Kidney epithelial cell (primary cell): Measurements from ENCODE around the gene PPP3R1. TPM values are rescaled to one million over a fixed set of nuclear protein-coding genes. Genes with fewer than 3 reads are reported as not detected.
A peak's percentile ranks its signal among the peaks of the same experiment; 100 is the strongest.

ENCODE experiments used
- DNase-seq: peaks from one replicate; pipeline ENCODE4 v3.0.0-alpha.2; 2010; ENCODE audit warnings: low read depth
- H3K27me3 ChIP-seq: 2 replicates; pipeline ENCODE4 v1.6.0; 2011; ENCODE audit warnings: low read length; ENCODE audit not compliant: control insufficient read depth, insufficient read depth
- H3K36me3 ChIP-seq: 2 replicates; pipeline ENCODE4 v1.5.1; 2011; ENCODE audit warnings: low read length; ENCODE audit not compliant: control insufficient read depth, insufficient read depth
- H3K4me3 ChIP-seq: 2 replicates; pipeline ENCODE4 v1.5.1; 2011; ENCODE audit warnings: low read depth, mild to moderate bottlenecking, control low read depth, low read length
- CTCF ChIP-seq: IDR thresholded peaks from 2 replicates; pipeline ENCODE4 v1.5.1; 2011; ENCODE audit warnings: mild to moderate bottlenecking, moderate library complexity, low read length, control low read depth, inconsistent platforms; ENCODE audit not compliant: insufficient read depth, poor library complexity, severe bottlenecking
- total RNA-seq: library from RNA; depleted of rRNA; stranded (reverse); fragments of >200 nt; gene quantifications from 2 replicates; pipeline ENCODE4 v1.2.3, GENCODE V29; 2015

The PPP3R1 gene
- total RNA-seq, 1 donor from 2014 or later = 32.8 TPM

GRCh38 chr2:68193144-68193543 lies 59.2 kb downstream of the PPP3R1 start:
- DNase-seq = no peak
- no peak for TF ChIP-seq CTCF
- no peaks in the 10 kb centered on the region for H3K27me3 ChIP-seq
- no peak overlapping the region for H3K4me3 ChIP-seq
- H3K36me3 ChIP-seq = no peaks in the 10 kb centered on the region

- TF ChIP-seq CTCF = no peak
- peak; percentile 21 for DNase-seq
- no peaks in the 10 kb centered on the region for H3K27me3 ChIP-seq
- H3K36me3 ChIP-seq = no peaks in the 10 kb centered on the region
- H3K4me3 ChIP-seq = no peak overlapping the region
Observed at GRCh38 chr2:68190991-68191731, 61.2 kb downstream of the PPP3R1 start.

GRCh38 chr2:68189991-68190784 lies 62.1 kb downstream of the PPP3R1 start:
- DNase-seq = no peak
- Histone ChIP-seq H3K27me3 (no peaks in the 10 kb centered on the region), H3K36me3 (no peaks in the 10 kb centered on the region), H3K4me3 (no peak overlapping the region)
- no peak for TF ChIP-seq CTCF

- no peaks in the 10 kb centered on the region for H3K27me3 ChIP-seq
- no peak overlapping the region for H3K4me3 ChIP-seq
- no peak for TF ChIP-seq CTCF
- no peak for DNase-seq
- no peaks in the 10 kb centered on the region for H3K36me3 ChIP-seq
Observed at GRCh38 chr2:68188831-68189230, 63.5 kb downstream of the PPP3R1 start.

GRCh38 chr2:68187329-68187728 lies 65.0 kb downstream of the PPP3R1 start:
- DNase-seq = no peak
- H3K4me3 ChIP-seq = no peak overlapping the region
- H3K36me3 ChIP-seq = no peaks in the 10 kb centered on the region
- no peaks in the 10 kb centered on the region for H3K27me3 ChIP-seq
- TF ChIP-seq CTCF = no peak
